Ishikawa (cell line): ENCODE results near the gene BCL3.

Experiments
- CEBPB ChIP-seq: IDR thresholded peaks from 2 replicates; pipeline ENCODE4 v1.6.1; 2012
- EP300 ChIP-seq: IDR thresholded peaks from 2 replicates; pipeline ENCODE4 v1.6.1; 2012; ENCODE audit warnings: borderline replicate concordance
- MAX ChIP-seq: IDR thresholded peaks from 2 replicates; pipeline ENCODE4 v1.6.1; 2012
- NFIC ChIP-seq: IDR thresholded peaks from 2 replicates; pipeline ENCODE4 v1.6.1; 2012
- RAD21 ChIP-seq: IDR thresholded peaks from 2 replicates; pipeline ENCODE4 v1.6.1; 2012; ENCODE audit warnings: low read depth
- REST ChIP-seq: IDR thresholded peaks from 2 replicates; pipeline ENCODE4 v1.6.1; 2012; ENCODE audit warnings: low read depth, mild to moderate bottlenecking
- TAF1 ChIP-seq: IDR thresholded peaks from 2 replicates; pipeline ENCODE4 v1.6.1; 2012; ENCODE audit warnings: low read depth, mild to moderate bottlenecking
- ZBTB7A ChIP-seq: IDR thresholded peaks from 2 replicates; pipeline ENCODE4 v1.6.1; 2012; ENCODE audit warnings: low read depth

DNA sequence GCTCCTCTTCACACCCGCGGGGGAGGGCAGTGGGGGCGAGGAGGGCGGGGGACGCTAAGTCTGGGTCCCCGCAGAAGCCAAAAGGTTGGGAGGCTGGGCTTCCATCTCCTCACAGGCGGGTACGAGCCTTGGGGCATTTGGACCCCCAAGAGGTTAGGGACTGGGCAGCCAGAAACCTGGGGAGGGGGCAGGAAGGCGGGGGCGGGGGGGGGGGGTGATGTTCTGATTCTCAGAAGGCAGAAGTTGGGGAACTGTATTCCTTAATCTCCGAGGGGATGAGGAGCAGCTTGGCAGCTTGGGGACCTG, 5.1 kb downstream of the BCL3 start:
- no peak for TF ChIP-seq NFIC
- TF ChIP-seq TAF1 = no peak
- no peak for TF ChIP-seq REST
- no peak for TF ChIP-seq MAX
- no peak for TF ChIP-seq EP300
- TF ChIP-seq RAD21 = no peak
- no peak for TF ChIP-seq ZBTB7A
- no peak for TF ChIP-seq CEBPB
